GM18873 (cell line): Measurements from ENCODE around the gene TBC1D24.
"Not testable (repeated sequence)": the region's sequence is repeated elsewhere in the genome, so short reads cannot be mapped to it uniquely, and the experiment has no call there.

Source experiments
- ATAC-seq: cut with Tn5 transposase; IDR thresholded peaks from one replicate; pipeline ENCODE4 v1.9.1; 2021; ENCODE audit warnings: mild to moderate bottlenecking, moderate library complexity, moderate number of reproducible peaks; ENCODE audit not compliant: unreplicated experiment, low FRiP score

TBC1D24 gene

DNA sequence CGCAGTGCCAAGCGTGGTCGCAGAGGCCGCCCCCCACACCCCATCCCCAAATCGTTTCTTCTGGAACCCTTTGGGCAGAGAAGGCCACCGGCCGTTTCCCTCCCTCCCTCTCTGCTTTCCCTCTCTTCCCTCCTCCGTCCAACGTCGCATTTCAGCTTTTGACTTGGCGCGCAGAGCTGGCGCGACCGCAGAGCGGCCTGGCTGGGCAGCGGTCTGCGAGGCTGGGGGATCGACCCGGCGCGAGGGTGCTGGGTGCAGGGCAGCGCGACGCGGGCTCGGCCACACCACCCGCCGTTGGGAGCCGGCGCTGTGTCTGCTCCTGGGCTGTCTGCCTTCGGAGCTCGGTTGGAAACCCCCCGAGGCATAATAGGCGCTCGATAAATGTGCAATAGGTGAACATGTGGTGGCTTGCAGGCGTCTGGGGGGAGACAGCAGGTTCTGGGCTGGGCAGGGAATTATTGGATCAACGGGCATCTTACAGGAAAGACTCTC lies 6.6 kb upstream of the TBC1D24 start:
- ATAC-seq = no peak

DNA sequence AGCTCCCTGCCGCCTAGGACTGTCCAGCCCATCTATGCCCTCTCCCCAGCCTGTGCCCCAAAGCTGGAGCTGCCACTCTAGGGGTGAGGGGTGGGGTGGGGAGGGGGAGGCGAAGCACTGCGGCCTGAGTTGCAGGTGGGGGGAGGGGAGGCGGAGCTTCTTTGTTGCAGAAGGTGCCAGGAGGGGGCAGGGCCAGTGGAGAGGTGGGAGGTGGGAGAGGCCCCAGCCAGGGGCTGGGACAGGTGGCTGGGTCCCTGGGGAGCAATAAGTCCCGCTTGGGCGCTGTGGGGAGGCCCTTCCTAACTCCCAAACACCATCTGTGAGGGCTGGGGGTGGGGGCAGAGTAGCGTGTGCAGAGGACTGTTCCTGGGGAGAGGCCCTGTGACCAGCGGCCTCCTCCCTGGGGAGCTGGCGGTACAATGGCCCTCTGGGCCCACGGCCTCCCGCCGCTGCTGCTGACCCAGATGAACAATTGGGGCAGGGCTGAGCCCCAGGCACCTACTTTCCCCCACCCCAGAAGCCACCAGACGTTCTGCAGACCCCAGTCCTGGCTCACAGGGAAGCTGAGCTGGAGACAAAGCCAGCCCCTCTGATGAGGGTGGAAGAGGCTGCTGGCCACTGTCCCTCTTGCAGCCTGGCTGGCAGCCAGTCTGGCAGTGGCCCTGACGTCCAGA lies 6.1 kb upstream of the TBC1D24 start:
- ATAC-seq = no peak

DNA sequence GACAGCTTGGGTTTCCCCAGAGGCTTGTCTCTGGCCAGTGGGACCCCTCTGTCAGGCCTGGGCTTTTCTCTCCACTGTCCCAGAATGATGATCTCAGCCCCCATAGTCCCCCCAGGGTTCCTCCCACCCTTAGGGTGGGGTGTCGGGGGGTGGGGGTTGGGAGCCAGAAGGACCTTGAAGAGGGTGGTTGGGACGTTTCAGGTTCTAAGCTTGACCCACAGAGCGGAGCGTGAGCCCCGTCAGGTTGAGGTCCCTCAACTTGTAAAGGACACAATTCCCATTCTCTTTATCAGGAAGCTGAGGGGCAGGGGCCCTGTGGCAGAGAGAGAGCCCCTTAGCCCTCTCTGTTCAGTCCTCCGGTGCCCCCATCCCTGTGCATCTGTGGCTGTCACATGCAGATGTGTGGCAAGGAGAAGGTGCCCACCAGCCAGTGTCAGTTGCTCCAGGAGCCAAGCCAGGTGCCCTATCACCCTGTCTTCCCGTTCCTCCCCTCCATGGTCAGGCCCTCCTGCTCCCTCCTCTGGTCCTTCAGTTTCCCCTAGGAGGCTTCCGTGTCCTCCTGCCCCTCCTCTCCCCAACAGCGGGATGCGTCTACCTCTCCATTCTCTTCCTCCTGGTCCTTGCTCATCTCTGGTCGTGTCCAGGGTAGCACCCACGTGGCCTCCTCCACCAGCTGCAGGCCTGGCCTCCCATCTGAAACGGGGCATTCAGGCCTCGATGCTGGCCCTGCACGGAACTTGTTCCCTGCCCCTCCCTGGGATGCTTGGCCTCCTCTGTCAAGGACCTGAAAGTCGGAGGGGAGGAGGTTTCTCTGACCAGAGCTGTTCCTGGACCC lies 5.3 kb upstream of the TBC1D24 start:
- no peak for ATAC-seq

DNA sequence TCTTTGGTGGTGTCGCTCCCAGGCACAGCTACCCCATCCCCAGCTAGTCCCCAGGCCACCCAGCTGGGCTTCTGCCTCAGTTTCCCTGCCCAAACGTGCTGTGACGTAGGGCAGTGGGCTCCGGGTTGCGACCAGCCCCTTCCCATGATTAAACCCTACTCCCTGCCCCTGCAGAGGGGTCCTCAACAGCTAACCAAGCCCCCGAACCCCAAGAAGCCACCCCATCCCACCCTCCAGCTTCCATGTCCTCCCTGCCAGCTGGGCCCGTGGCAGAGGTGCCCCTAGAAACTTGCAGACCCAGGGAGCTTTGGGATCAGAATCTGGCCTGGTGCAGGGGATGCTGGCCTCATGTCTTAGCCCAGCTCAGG lies 4.7 kb upstream of the TBC1D24 start:
- ATAC-seq = no peak

DNA sequence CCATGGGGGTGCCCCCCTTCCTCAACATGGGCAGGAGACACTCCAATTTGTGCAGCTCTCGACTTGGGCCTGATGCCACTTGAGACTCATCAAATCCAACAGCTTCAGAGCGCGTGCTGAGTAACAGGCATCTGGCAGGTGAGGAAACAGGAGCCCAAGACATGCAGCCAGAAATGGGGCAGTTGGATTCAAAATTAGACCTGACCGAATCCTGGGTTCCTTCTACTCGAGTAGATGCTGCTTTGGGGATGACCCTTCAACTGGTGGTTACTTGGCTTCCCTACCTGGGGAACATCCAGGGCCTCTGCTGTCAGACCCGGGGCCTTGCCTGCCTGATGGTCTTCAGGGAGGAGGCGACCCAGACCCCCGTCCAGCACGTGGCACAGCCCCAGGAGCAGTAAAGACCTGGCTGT lies 4.3 kb upstream of the TBC1D24 start:
- ATAC-seq = no peak

DNA sequence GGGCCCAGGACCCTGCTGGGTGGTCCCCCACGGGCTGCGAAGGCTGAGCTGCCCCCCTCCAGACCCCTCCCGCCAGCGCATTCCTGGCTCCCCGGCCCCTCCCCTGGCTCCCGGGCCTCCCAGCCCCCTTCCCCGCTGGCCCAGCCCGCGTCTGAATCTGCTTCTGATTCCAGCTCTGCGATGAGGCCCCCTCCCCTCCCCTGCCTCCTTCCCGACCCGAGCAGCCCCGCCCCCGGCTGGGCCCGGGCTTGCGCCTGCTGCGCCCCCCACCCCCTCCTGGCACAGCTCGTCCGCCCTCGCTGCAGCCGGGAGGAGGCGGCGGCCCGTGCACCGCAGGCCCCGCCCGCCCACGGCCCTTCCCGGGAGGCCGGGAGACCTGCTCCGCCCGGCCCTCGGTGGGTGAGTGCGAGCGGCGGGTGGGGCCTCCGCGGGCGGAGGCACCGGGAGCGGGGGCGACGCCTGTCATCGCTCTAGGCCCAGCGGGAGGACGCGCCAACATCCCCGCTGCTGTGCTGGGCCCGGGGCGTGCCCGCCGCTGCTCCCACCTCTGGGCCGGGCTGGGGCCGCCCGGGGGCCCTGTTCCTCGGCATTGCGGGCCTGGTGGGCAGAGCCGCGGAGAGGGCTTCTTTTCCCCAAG lies 3.8 kb upstream of the TBC1D24 start, which contains the start of gene NTN3:
NTN3 (plus strand) TSS at position 282 of the 637 bp plus-strand sequence. CDS start 405 bp downstream, outside the sequence.
- no peak for ATAC-seq

DNA sequence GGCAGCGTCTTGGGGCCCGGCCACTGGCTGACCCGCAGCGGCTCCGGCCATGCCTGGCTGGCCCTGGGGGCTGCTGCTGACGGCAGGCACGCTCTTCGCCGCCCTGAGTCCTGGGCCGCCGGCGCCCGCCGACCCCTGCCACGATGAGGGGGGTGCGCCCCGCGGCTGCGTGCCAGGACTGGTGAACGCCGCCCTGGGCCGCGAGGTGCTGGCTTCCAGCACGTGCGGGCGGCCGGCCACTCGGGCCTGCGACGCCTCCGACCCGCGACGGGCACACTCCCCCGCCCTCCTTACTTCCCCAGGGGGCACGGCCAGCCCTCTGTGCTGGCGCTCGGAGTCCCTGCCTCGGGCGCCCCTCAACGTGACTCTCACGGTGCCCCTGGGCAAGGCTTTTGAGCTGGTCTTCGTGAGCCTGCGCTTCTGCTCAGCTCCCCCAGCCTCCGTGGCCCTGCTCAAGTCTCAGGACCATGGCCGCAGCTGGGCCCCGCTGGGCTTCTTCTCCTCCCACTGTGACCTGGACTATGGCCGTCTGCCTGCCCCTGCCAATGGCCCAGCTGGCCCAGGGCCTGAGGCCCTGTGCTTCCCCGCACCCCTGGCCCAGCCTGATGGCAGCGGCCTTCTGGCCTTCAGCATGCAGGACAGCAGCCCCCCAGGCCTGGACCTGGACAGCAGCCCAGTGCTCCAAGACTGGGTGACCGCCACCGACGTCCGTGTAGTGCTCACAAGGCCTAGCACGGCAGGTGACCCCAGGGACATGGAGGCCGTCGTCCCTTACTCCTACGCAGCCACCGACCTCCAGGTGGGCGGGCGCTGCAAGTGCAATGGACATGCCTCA lies 3.1 kb upstream of the TBC1D24 start:
- no peak for ATAC-seq

DNA sequence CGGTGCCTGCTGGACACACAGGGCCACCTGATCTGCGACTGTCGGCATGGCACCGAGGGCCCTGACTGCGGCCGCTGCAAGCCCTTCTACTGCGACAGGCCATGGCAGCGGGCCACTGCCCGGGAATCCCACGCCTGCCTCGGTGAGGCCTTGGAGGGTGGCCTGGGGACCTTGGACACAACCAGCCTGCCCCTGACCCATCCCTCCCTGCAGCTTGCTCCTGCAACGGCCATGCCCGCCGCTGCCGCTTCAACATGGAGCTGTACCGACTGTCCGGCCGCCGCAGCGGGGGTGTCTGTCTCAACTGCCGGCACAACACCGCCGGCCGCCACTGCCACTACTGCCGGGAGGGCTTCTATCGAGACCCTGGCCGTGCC lies 2.5 kb upstream of the TBC1D24 start:
- ATAC-seq = no peak

DNA sequence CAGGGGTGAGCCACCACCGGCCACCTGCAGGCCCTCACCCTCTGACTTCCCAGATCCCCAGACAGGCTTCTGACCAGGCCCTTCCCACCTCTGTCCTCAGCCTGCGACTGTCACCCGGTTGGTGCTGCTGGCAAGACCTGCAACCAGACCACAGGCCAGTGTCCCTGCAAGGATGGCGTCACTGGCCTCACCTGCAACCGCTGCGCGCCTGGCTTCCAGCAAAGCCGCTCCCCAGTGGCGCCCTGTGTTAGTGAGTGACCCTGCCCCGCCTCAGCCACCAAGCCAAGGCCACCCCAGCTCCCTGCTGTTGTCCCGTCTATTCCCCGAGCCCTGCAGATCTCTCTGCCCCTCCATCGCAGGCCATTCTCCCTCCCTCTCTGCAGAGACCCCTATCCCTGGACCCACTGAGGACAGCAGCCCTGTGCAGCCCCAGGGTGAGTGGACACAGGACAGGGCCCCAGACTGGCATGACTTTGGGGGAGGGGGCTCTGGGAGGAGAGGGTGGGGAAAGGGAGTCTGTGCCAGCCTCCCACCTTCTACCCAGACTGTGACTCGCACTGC lies 2.0 kb upstream of the TBC1D24 start:
- ATAC-seq = no peak

DNA sequence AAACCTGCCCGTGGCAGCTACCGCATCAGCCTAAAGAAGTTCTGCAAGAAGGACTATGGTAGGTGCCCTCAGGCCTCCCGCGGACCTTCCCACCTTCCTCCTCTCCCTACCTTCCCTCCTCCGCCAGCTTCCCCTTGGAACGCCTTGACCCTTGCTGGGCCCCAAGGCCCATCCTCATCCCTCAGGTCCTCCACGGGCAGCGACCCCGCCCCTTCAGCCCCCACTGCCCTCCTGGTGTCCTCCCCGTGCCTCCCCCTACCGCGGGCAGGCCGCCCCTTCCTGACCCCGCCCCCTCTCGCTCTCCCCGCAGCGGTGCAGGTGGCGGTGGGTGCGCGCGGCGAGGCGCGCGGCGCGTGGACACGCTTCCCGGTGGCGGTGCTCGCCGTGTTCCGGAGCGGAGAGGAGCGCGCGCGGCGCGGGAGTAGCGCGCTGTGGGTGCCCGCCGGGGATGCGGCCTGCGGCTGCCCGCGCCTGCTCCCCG lies 1.4 kb upstream of the TBC1D24 start:
- ATAC-seq = no peak

DNA sequence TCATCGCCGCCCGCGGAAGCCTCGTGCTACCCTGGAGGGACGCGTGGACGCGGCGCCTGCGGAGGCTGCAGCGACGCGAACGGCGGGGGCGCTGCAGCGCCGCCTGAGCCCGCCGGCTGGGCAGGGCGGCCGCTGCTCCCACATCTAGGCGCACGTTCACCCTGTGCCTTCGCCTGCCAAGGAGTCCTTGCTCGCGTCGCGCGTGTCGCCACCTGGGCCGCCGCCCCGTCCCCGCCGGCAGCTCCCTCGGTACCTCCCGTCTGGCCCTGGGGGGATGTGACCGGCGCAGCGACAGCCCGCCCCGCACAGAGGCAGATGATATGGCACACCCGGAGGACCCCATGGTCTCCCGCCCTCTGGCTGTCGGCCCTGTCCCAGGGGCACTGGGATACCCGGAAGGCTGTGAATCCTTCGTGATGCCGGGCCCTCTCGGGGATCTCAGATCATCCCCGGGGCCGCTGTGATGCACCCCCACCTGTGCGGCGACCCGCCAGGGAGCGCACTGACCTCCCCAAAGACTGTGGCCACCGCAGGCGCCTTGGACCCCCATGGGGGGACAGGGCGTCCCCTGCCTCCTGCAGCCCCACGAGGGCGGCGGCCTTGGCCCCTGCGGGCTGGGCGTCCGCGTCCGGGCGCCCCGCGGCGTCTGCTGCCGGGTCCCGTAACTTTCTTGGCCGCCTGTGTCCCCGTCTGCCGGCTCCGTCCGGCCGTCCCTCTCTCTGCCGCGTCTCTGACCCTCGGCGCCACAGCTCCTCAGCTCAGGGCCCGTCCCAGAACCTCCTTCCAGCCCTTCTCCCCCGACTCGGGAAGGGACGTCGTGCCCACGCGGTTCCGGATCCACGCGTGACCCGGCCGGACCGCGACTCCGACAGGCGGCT lies 689 bp upstream of the TBC1D24 start:
- no peak for ATAC-seq

DNA sequence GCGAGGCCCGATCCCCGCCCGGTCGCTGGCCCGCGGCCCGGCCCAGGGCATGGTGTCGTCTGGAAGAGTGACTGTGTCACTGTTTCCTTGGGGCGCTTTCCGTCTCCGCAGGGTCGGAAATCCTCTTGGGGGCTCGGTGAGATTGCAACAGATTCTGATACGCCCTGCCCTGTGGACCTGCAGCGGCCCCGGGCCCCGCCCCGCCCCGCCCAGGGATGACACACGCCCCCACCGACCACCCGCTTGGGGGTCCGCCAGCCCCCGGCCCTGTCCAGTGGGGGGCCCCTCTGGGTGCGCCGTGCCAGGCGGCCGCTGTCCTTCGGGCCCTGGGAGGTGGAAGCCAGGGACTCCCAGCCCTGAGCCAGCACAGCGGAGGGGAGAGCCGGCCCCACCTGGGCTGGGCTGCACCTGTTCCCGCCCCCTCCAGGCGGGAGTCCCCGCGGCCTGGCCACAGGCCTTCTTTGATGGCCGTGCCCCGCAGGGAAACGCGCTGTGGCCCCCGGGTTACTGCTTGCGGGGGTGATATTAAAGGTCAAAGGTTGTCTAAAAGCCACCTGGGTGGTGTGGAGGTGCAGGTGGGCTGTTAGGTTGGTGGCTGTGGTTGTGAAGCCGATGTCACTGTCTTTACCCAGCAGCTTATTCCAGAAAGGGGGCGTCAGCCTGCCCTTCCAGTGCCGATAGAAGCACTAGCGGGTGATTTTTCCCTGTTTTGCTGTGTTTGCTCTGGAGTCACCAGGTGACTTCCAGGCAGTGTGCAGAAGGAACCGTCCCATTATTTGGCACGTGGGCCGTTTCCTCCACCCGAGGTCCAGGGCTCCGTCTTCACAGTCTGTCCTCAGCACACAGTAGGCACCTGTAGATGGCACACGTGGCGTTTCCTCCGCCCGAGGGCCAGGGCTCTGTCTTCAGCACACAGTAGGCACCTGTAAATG lies 752 bp downstream of the TBC1D24 start:
- ATAC-seq = no peak

DNA sequence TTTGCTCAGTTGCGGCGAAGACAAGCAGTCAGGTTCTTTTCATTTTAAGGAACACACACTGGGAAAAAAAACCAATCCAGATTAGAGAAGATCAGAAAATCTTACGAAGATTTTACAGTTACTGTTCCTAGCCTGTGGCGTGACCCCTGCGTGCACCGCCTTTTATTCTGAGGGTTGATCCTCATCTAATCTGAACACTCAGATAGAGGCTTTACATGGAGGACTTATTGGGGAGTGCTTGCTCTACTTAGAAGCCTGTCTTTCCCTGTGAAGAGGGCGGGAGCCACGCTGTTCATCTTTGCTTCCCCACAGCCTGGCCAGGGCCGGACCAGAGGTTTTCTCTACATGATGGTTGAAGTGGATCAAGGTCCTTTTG lies 1.4 kb downstream of the TBC1D24 start:
- no peak for ATAC-seq

DNA sequence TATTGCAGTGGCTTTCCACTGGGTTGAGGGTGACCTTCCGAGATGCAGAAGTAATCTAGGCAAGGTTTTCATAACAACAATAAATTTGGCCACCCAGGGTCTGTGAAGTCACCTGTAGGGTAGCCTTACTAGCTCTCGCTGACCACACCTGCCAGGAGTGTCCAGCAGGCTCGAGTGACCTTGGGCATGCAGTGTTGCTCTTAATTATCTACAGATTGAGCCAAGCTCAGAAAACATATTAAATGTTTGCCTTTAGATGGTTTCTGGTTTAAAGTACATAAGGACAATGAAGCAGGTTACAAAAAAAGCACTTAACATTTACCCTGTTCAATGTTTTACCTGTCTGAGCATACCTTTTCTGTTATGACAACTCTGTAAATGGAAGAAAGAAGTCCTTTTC lies 1.8 kb downstream of the TBC1D24 start:
- no peak for ATAC-seq

DNA sequence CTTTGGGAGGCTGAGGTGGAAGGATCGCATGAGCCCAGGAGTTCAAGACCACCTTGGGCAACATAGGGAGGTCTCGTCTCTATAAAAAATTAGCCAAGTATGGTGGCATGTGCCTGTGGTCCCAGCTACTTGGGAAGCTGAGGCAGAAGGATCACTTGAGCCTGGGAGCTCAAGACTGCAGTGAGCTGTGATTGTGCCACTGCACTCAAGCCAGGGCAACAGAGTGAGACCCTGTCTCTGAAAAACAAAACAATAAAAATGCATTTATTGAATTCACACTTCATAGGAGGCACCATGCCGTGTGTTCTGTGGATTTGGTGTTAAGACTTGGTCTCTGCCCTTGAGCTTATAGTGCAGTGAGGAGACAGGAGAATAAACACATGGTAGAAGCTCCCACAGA lies 2.4 kb downstream of the TBC1D24 start:
- ATAC-seq = no peak

DNA sequence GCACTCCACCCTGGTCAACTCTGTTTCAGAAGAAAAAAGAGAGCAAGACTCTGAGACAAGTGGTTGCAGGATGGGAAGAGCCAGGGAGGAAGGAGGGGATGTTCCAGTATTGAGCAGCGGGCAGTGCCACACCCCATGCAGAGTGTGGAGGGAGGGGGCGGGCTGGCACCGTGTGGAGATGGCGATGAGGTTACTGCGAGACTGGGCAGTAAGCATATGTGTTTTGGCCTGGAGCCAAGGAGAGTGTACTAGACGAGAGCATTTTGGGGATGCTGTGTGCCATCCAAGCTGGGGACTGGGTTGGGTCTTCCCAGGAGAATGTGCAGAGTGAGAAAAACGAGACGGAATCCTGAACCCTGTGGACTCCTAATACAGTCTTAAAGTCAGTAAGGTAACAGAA lies 3.4 kb downstream of the TBC1D24 start:
- no peak for ATAC-seq

DNA sequence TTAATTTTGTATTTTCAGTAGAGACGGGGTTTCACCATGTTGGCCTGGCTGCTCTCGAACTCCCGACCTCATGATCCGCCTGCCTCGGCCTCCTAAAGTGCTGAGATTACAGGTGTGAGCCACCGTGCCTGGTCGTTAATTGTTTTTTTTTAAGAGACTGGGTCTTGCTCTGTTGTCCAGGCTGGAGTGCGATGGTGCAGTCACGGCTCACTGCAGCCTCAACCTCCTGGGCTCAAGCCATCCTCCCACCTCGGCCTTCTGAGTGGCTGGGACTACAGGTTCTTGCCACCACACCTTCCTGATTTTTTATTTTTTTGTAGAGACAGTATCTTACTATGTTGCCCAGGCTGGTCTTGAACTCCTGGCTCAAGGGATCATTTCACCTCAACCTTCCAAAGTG lies 5.1 kb downstream of the TBC1D24 start:
- not testable (repeated sequence) for ATAC-seq

DNA sequence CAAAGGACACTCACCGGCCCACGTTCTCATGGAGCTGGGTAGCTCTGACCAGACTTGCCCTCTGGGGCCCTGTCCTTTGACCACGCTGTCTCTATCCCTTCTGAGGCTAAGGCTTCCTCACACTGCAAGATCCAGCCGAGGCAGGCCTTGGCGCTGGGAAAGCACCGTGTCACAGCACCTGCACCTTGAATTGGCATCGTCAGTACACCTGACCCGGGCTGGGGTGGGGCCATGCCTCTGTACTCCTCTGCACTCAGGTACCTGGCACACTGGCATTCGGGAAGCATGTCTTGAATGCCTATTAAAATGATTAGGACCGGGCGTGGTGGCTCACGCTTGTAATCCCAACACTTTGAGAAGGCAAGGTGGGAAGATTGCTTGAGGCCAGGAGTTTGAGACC lies 6.0 kb downstream of the TBC1D24 start:
- ATAC-seq = no peak
